ENCODE data around the gene EXOC4. TPM values are rescaled to one million over a fixed set of nuclear protein-coding genes. Genes with fewer than 3 reads are reported as not detected.

The EXOC4 gene
- total and polyA plus RNA-seq, 2 of the 13 experiments (the other 11 are each of a cell fraction or from before 2014, with no cell fraction given) = 22.5 to 39.0 TPM

DNA sequence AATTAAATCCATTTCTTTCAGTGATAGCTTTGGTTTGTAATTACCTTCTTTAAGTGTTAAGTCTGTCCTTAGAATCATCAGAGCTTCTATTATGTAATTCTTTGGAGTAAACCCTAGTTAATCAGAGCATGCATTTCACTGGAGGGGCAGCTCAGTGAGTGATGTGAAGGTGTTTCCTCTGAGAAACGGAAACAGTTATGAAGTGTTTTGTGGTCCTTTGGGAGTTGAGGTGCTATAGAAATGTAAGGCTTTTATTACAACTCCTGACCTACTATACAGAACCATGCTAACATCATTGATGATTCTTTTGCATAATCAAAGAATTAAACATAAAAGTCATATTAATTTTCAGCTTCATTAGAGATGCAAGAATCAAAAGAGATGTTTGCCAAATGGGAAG is 141.5 kb downstream of the EXOC4 start:
- ChIA-PET CTCF (ENCODE audit: low intra/inter-chr PET ratio, low total read pairs) (no interaction called here), POLR2A (no interaction called here)
- DNase-seq (ENCODE audit: low spot score) (no peak), ATAC-seq (no peak), FAIRE-seq (no peak)
- no peaks in the 10 kb centered on the region for H3K27me3 ChIP-seq (ENCODE audit: control insufficient read depth in 1 of 2, insufficient read depth in 2 of 2, low read length in 2 of 2)
- H3K9me3 ChIP-seq (ENCODE audit: low read length) = no peaks in the 10 kb centered on the region
- H3K79me2 ChIP-seq (ENCODE audit: insufficient read depth, low read length) = no peaks in the 10 kb centered on the region
- intact Hi-C loops (cut with micrococcal nuclease; ENCODE audit: unreplicated experiment) = no loop called here
- H3K27ac ChIP-seq (ENCODE audit: extremely low read length, insufficient read depth, low read length) = no peak overlapping the region
- in situ Hi-C loops (cut with HindIII; ENCODE audit: extremely low pct_ligation_motif_present, low pct_unique_long_range_greater_than_20kb) = no loop called here
- H3K4me1 ChIP-seq (ENCODE audit: insufficient read depth, low read length) = no peaks in the 10 kb centered on the region
- H3K4me3 ChIP-seq (replicated peaks in 1 of 3; ENCODE audit: insufficient read depth in 1 of 3, low read depth in 2 of 3, low read length in 3 of 3) = no peak overlapping the region
- WGBS (ENCODE audit: low lambda C conversion rate) = 94% methylated on average over 1 of the region's 1 CpG
- TF ChIP-seq, protein P1, sequence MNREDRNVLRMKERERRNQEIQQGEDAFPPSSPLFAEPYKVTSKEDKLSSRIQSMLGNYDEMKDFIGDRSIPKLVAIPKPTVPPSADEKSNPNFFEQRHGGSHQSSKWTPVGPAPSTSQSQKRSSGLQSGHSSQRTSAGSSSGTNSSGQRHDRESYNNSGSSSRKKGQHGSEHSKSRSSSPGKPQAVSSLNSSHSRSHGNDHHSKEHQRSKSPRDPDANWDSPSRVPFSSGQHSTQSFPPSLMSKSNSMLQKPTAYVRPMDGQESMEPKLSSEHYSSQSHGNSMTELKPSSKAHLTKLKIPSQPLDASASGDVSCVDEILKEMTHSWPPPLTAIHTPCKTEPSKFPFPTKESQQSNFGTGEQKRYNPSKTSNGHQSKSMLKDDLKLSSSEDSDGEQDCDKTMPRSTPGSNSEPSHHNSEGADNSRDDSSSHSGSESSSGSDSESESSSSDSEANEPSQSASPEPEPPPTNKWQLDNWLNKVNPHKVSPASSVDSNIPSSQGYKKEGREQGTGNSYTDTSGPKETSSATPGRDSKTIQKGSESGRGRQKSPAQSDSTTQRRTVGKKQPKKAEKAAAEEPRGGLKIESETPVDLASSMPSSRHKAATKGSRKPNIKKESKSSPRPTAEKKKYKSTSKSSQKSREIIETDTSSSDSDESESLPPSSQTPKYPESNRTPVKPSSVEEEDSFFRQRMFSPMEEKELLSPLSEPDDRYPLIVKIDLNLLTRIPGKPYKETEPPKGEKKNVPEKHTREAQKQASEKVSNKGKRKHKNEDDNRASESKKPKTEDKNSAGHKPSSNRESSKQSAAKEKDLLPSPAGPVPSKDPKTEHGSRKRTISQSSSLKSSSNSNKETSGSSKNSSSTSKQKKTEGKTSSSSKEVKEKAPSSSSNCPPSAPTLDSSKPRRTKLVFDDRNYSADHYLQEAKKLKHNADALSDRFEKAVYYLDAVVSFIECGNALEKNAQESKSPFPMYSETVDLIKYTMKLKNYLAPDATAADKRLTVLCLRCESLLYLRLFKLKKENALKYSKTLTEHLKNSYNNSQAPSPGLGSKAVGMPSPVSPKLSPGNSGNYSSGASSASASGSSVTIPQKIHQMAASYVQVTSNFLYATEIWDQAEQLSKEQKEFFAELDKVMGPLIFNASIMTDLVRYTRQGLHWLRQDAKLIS (CRISPR knock-in tag; IDR thresholded peaks at IDR 0.05) = no peak
- TF ChIP-seq SIX4 (CRISPR knock-in tag; IDR thresholded peaks at IDR 0.05) (no peak), SMAD3 (CRISPR knock-in tag; IDR thresholded peaks at IDR 0.05) (no peak), TFAP4 (IDR thresholded peaks at IDR 0.05; ENCODE audit: borderline replicate concordance, low read depth) (no peak), KLF16 (CRISPR knock-in tag; IDR thresholded peaks at IDR 0.05) (no peak), ZFP36 (IDR thresholded peaks at IDR 0.05; ENCODE audit: borderline replicate concordance, low read depth, low read length, partially characterized antibody) (no peak), KAT8 (CRISPR knock-in tag; IDR thresholded peaks at IDR 0.05) (no peak), ZNF263 (CRISPR knock-in tag; IDR thresholded peaks at IDR 0.05) (no peak), HDAC1 (CRISPR knock-in tag; IDR thresholded peaks at IDR 0.05) (no peak), SNRNP70 (IDR thresholded peaks at IDR 0.05; ENCODE audit: low read depth, low read length) (no peak), ZNF296 (CRISPR knock-in tag; conservative IDR thresholded peaks at IDR 0.05) (no peak), PRDM10 (CRISPR knock-in tag; IDR thresholded peaks at IDR 0.05; ENCODE audit: low read depth) (no peak)
- TF ChIP-seq, protein P2, sequence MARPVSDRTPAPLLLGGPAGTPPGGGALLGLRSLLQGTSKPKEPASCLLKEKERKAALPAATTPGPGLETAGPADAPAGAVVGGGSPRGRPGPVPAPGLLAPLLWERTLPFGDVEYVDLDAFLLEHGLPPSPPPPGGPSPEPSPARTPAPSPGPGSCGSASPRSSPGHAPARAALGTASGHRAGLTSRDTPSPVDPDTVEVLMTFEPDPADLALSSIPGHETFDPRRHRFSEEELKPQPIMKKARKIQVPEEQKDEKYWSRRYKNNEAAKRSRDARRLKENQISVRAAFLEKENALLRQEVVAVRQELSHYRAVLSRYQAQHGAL (CRISPR knock-in tag; IDR thresholded peaks at IDR 0.05; ENCODE audit: not compliant biosample characterization) = no peak
- no TSS peak for BruUV-seq (replicated peaks)
- H3K36me3 ChIP-seq (replicated peaks in 1 of 2; ENCODE audit: control insufficient read depth in 1 of 2, insufficient read depth in 2 of 2, low read length in 2 of 2) = no peaks in the 10 kb centered on the region
- no peaks in the 10 kb centered on the region for H4K20me1 ChIP-seq (ENCODE audit: insufficient read depth, low read length)
- H3K9ac ChIP-seq (ENCODE audit: insufficient read depth, low read depth, low read length) = no peak overlapping the region
- no peak overlapping the region for H3K4me2 ChIP-seq (ENCODE audit: low read depth, low read length)
- H2AFZ ChIP-seq (ENCODE audit: low read length) = no peak overlapping the region

All from HepG2 (cell line).